GM12878 (cell line): ENCODE results near the gene RARA. TPM values are rescaled to one million over a fixed set of nuclear protein-coding genes. Genes with fewer than 3 reads are reported as not detected.

Experiments used
- BACH1 ChIP-seq: fragments of 450-650 bp; IDR thresholded peaks from 2 replicates; pipeline ENCODE4 v1.6.1; 2017; ENCODE audit warnings: mild to moderate bottlenecking, borderline replicate concordance
- BCL11A ChIP-seq: IDR thresholded peaks from 2 replicates; pipeline ENCODE4 v1.6.1; 2011; ENCODE audit warnings: low read depth, low read length
- CBFB ChIP-seq: IDR thresholded peaks from 2 replicates; pipeline ENCODE4 v1.6.1; 2016; ENCODE audit warnings: antibody characterized with exemption, low read depth
- EGR1 ChIP-seq, 2 experiments: IDR thresholded peaks; 1 replicate in 1 of 2; 2 replicates in 1 of 2; pipeline ENCODE4 v1.6.1; 2011 to 2012; ENCODE audit warnings: low read depth in 2 of 2, low read length in 2 of 2, borderline replicate concordance in 1 of 2, mild to moderate bottlenecking in 1 of 2, moderate library complexity in 1 of 2
- GATAD2B ChIP-seq: fragments of 450-650 bp; conservative IDR thresholded peaks from 2 replicates; pipeline ENCODE4 v1.6.1; 2017; ENCODE audit warnings: low read depth, mild to moderate bottlenecking, moderate library complexity
- HSF1 ChIP-seq: fragments of 150-350 bp; IDR thresholded peaks from 2 replicates; pipeline ENCODE4 v1.6.1; 2014; ENCODE audit warnings: mild to moderate bottlenecking, low read depth, low read length
- IRF3 ChIP-seq: fragments of 450-650 bp; IDR thresholded peaks from 2 replicates; pipeline ENCODE4 v1.6.1; 2014; ENCODE audit warnings: mild to moderate bottlenecking
- IRF4 ChIP-seq: IDR thresholded peaks from 2 replicates; pipeline ENCODE4 v1.6.1; 2011; ENCODE audit warnings: low read depth, low read length
- LARP7 ChIP-seq: fragments of 450-650 bp; IDR thresholded peaks from 2 replicates; pipeline ENCODE4 v1.6.1; 2017; ENCODE audit warnings: mild to moderate bottlenecking
- NR2C2 ChIP-seq: IDR thresholded peaks from 2 replicates; pipeline ENCODE4 v1.6.1; 2011; ENCODE audit warnings: borderline replicate concordance, low read depth; ENCODE audit not compliant: control insufficient read depth, insufficient read length
- NR2F1 ChIP-seq: fragments of 450-650 bp; conservative IDR thresholded peaks from 2 replicates; pipeline ENCODE4 v1.6.1; 2017; ENCODE audit warnings: mild to moderate bottlenecking
- PAX5 ChIP-seq: IDR thresholded peaks from 2 replicates; pipeline ENCODE4 v1.6.1; 2011; ENCODE audit warnings: low read depth, low read length, borderline replicate concordance
- POLR2AphosphoS2 ChIP-seq: IDR thresholded peaks from 2 replicates; pipeline ENCODE4 v1.6.1; 2011; ENCODE audit warnings: low read depth, mild to moderate bottlenecking, low read length, improper control_type of control experiment, moderate library complexity
- POLR2AphosphoS5 ChIP-seq: IDR thresholded peaks from 2 replicates; pipeline ENCODE4 v1.6.1; 2011; ENCODE audit warnings: mild to moderate bottlenecking, low read length, inconsistent platforms
- POU2F2 ChIP-seq: IDR thresholded peaks from 3 replicates; pipeline ENCODE4 v1.6.1; 2011; ENCODE audit warnings: low read depth, mild to moderate bottlenecking, low read length, borderline replicate concordance
- RAD51 ChIP-seq: fragments of 450-650 bp; IDR thresholded peaks from 2 replicates; pipeline ENCODE4 v1.6.1; 2016; ENCODE audit warnings: moderate library complexity, mild to moderate bottlenecking, inconsistent platforms
- RB1 ChIP-seq: fragments of 450-650 bp; formaldehyde crosslinking; IDR thresholded peaks from 2 replicates; pipeline ENCODE4 v1.6.1; 2017; ENCODE audit warnings: mild to moderate bottlenecking, borderline replicate concordance
- RBBP5 ChIP-seq: fragments of 200-600 bp; sonication (generic); conservative IDR thresholded peaks from 2 replicates; pipeline ENCODE4 v1.6.1; 2016
- STAT3 ChIP-seq: IDR thresholded peaks from 2 replicates; pipeline ENCODE4 v1.6.1; 2011; ENCODE audit warnings: low read depth, low read length, improper control_type of control experiment
- USF1 ChIP-seq: IDR thresholded peaks from 2 replicates; pipeline ENCODE4 v1.6.1; 2011; ENCODE audit warnings: borderline replicate concordance, low read depth, mild to moderate bottlenecking, moderate library complexity, mixed read lengths, low read length; ENCODE audit not compliant: insufficient read depth; ENCODE audit errors: extremely low read length
- YBX1 ChIP-seq: fragments of 450-650 bp; IDR thresholded peaks from 2 replicates; pipeline ENCODE4 v1.6.1; 2016; ENCODE audit warnings: antibody characterized with exemption
- YY1 ChIP-seq: IDR thresholded peaks from 2 replicates; pipeline ENCODE4 v1.6.1; 2011; ENCODE audit warnings: low read depth, mild to moderate bottlenecking, low read length
- ZBTB4 ChIP-seq: fragments of 450-650 bp; formaldehyde crosslinking; IDR thresholded peaks from 2 replicates; pipeline ENCODE4 v1.4.0; 2022; ENCODE audit warnings: mild to moderate bottlenecking, moderate library complexity
- ZNF217 ChIP-seq: fragments of 450-650 bp; IDR thresholded peaks from 2 replicates; pipeline ENCODE4 v1.6.1; 2017; ENCODE audit warnings: antibody characterized with exemption, mild to moderate bottlenecking
- polyA plus RNA-seq, 11 experiments: library from polyadenylated mRNA; depleted of rRNA in 4 of 11; unstranded in 6 of 11; stranded (reverse) in 5 of 11; fragments of >200 nt; fragmentation: Nextera tagmentation in 4 of 11; fragmentation: Illumina TruSeq in 1 of 11; extraction: Ambion mirVana in 4 of 11; extraction: Trizol in 1 of 11; gene quantifications; 1 replicate in 1 of 11; 2 replicates in 10 of 11; pipeline versions ENCODE4 v1.2.1 to v1.2.3, GENCODE V29; 2011 to 2016; ENCODE audit warnings: inconsistent platforms in 2 of 11, missing spikeins in 2 of 11, low read depth in 1 of 11
- total RNA-seq, 4 experiments: library from RNA; depleted of rRNA in 3 of 4; stranded (reverse); fragments of >200 nt in 3 of 4; fragmentation: Illumina TruSeq in 1 of 4; extraction: Trizol in 1 of 4; gene quantifications; 2 replicates each; pipeline versions ENCODE4 v1.2.1 to v1.2.3, GENCODE V29; 2013 to 2021

The RARA gene
- total and polyA plus RNA-seq, 10 of the 15 experiments (the other 5 are each of a cell fraction or from before 2014, with no cell fraction given) = 0.13 to 33.6 (median 13.6) TPM

- TF ChIP-seq ZBTB4 (CRISPR knock-in tag) (no peak), STAT3 (no peak; the same call in 1 of the 2 replicates), HSF1 (no peak), NR2F1 (peak; percentile 45; the same call in 1 of the 2 replicates), ZNF217 (peak; percentile 43; the same call in 1 of the 2 replicates), RAD51 (peak; percentile 81), EGR1 (IDR thresholded peaks at IDR 0.05; ENCODE audit: borderline replicate concordance in 1 of 2, low read depth in 2 of 2, low read length in 2 of 2) (peak in 1 of 2 experiments; percentile 88; a peak in 2 of 3 replicates), IRF4 (no peak), RB1 (peak; percentile 72; the same call in 1 of the 2 replicates), CBFB (peak; percentile 34; the same call in 1 of the 2 replicates), YBX1 (no peak), IRF3 (no peak), YY1 (peak; percentile 94), LARP7 (peak; percentile 79), BCL11A (peak; percentile 44; the same call in 1 of the 2 replicates), NR2C2 (no peak), USF1 (peak; percentile 90), PAX5 (peak; percentile 17; the same call in 1 of the 2 replicates), POLR2AphosphoS2 (0 out of 2 replicates have a peak, but pooled peaks have one; percentile 7), POLR2AphosphoS5 (peak; percentile 43; the same call in 1 of the 2 replicates), POU2F2 (peak; percentile 3; the same call in 1 of the 3 replicates), GATAD2B (peak; percentile 95), BACH1 (peak; percentile 72; the same call in 1 of the 2 replicates), RBBP5 (no peak)
Measured at GRCh38 chr17:40317880-40318829, 9.2 kb downstream of the RARA start (continued).
